OCI-LY1 (cell line): ENCODE measurements around the gene HMCN2.

ENCODE experiments used
- H2AFZ ChIP-seq: fragments of 200-600 bp; sonication (generic), shearing (Covaris generic); 2 replicates; pipeline ENCODE4 v1.6.0; 2014; ENCODE audit warnings: antibody characterized with exemption, mild to moderate bottlenecking, low read length
- H3F3A ChIP-seq: fragments of 200-600 bp; sonication (generic), shearing (Covaris generic); 2 replicates; pipeline ENCODE4 v1.6.0; 2014; ENCODE audit warnings: mild to moderate bottlenecking, antibody characterized with exemption, low read length, moderate library complexity; ENCODE audit not compliant: insufficient read depth
- H3K27ac ChIP-seq: fragments of 200-600 bp; sonication (generic); 2 replicates; pipeline ENCODE4 v1.5.1; 2014; ENCODE audit warnings: low read length, mixed run types, mild to moderate bottlenecking, low read depth; ENCODE audit not compliant: poor library complexity, severe bottlenecking
- H3K27me3 ChIP-seq: fragments of 200-600 bp; sonication (generic); 2 replicates; pipeline ENCODE4 v1.6.0; 2014; ENCODE audit warnings: antibody characterized with exemption, mild to moderate bottlenecking, low read length, moderate library complexity; ENCODE audit not compliant: insufficient read depth
- H3K36me3 ChIP-seq: fragments of 200-600 bp; sonication (generic); 2 replicates; pipeline ENCODE4 v1.6.1; 2014; ENCODE audit warnings: mild to moderate bottlenecking, antibody characterized with exemption, low read length, moderate library complexity, mixed read lengths; ENCODE audit not compliant: insufficient read depth
- H3K4me1 ChIP-seq: fragments of 200-600 bp; sonication (generic); 2 replicates; pipeline ENCODE4 v1.5.1; 2014; ENCODE audit warnings: mild to moderate bottlenecking, low read length, moderate library complexity; ENCODE audit not compliant: insufficient read depth, severe bottlenecking
- H3K4me2 ChIP-seq: fragments of 200-600 bp; sonication (generic), shearing (Covaris generic); 2 replicates; pipeline ENCODE4 v1.6.1; 2014; ENCODE audit warnings: low read length
- H3K4me3 ChIP-seq: fragments of 200-600 bp; sonication (generic); 2 replicates; pipeline ENCODE4 v1.5.1; 2014; ENCODE audit warnings: low read length, low read depth, mild to moderate bottlenecking, mixed read lengths; ENCODE audit not compliant: poor library complexity, severe bottlenecking
- H3K79me2 ChIP-seq: fragments of 200-600 bp; shearing (Covaris generic); 2 replicates; pipeline ENCODE4 v1.6.1; 2016; ENCODE audit warnings: mixed run types, low read length, mixed read lengths; ENCODE audit not compliant: insufficient read depth
- H3K9ac ChIP-seq: fragments of 200-600 bp; sonication (generic), shearing (Covaris generic); 2 replicates; pipeline ENCODE4 v1.6.1; 2014; ENCODE audit warnings: mild to moderate bottlenecking, low read length, mixed read lengths
- H3K9me2 ChIP-seq: fragments of 200-600 bp; sonication (generic), shearing (Covaris generic); 2 replicates; pipeline ENCODE4 v1.6.1; 2014; ENCODE audit warnings: low read depth, mild to moderate bottlenecking, low read length, mixed read lengths
- H3K9me3 ChIP-seq: fragments of 200-600 bp; shearing (Covaris generic); 2 replicates; pipeline ENCODE4 v1.6.1; 2014; ENCODE audit warnings: low read length, mixed read lengths
- H4K20me1 ChIP-seq: fragments of 200-600 bp; sonication (generic), shearing (Covaris generic); 2 replicates; pipeline ENCODE4 v1.6.0; 2016; ENCODE audit warnings: mild to moderate bottlenecking, low read length; ENCODE audit not compliant: insufficient read depth
- CTCF ChIP-seq: fragments of 200-600 bp; sonication (generic), shearing (Covaris generic); IDR thresholded peaks from 2 replicates; pipeline ENCODE4 v1.5.1; 2017; ENCODE audit warnings: mild to moderate bottlenecking, antibody characterized with exemption, low read length, moderate library complexity, mixed read lengths
- EZH2 ChIP-seq: fragments of 200-600 bp; sonication (generic), shearing (Covaris generic); IDR thresholded peaks from 2 replicates; pipeline ENCODE4 v1.8.0; 2017; ENCODE audit warnings: borderline replicate concordance, mixed run types, mild to moderate bottlenecking, antibody characterized with exemption, low read length, moderate library complexity, mixed read lengths

The HMCN2 gene

GRCh38 chr9:130330202-130330862 is 64.8 kb downstream of the HMCN2 start:
- no peak overlapping the region for H2AFZ ChIP-seq
- H3F3A ChIP-seq, result no peaks in the 10 kb centered on the region
- H3K9ac ChIP-seq, result no peak overlapping the region
- TF ChIP-seq EZH2 (no peak), CTCF (no peak)
- H3K4me3 ChIP-seq, result no peak overlapping the region
- H3K36me3 ChIP-seq, result no peaks in the 10 kb centered on the region
- no peaks in the 10 kb centered on the region for H3K9me3 ChIP-seq
- H4K20me1 ChIP-seq, result no peaks in the 10 kb centered on the region
- H3K27me3 ChIP-seq, result peaks cover 5% of the 10 kb centered on the region; the same call in 1 of the 2 replicates
- no peaks in the 10 kb centered on the region for H3K4me1 ChIP-seq
- no peak overlapping the region for H3K4me2 ChIP-seq
- no peaks in the 10 kb centered on the region for H3K79me2 ChIP-seq
- H3K9me2 ChIP-seq, result no peaks in the 10 kb centered on the region
- H3K27ac ChIP-seq, result no peak overlapping the region

GRCh38 chr9:130331061-130331460 is 65.5 kb downstream of the HMCN2 start:
- Histone ChIP-seq H3K4me1 (no peaks in the 10 kb centered on the region), H3K4me3 (no peak overlapping the region), H3F3A (no peaks in the 10 kb centered on the region), H3K9me2 (no peaks in the 10 kb centered on the region), H4K20me1 (no peaks in the 10 kb centered on the region), H3K27ac (no peak overlapping the region), H3K36me3 (no peaks in the 10 kb centered on the region), H3K9ac (no peak overlapping the region), H3K27me3 (peaks cover 4% of the 10 kb centered on the region; the same call in 1 of the 2 replicates), H3K4me2 (no peak overlapping the region), H2AFZ (no peak overlapping the region), H3K9me3 (no peaks in the 10 kb centered on the region), H3K79me2 (no peaks in the 10 kb centered on the region)
- no peak for TF ChIP-seq CTCF
- no peak for TF ChIP-seq EZH2

GRCh38 chr9:130331573-130331972 is 66.0 kb downstream of the HMCN2 start:
- H3K36me3 ChIP-seq, result no peaks in the 10 kb centered on the region
- no peak overlapping the region for H3K4me2 ChIP-seq
- no peaks in the 10 kb centered on the region for H3K79me2 ChIP-seq
- H2AFZ ChIP-seq, result no peak overlapping the region
- H3K27me3 ChIP-seq, result peaks cover 3% of the 10 kb centered on the region; the same call in 1 of the 2 replicates
- no peaks in the 10 kb centered on the region for H3K9me2 ChIP-seq
- H3K4me1 ChIP-seq, result no peaks in the 10 kb centered on the region
- no peaks in the 10 kb centered on the region for H3F3A ChIP-seq
- no peaks in the 10 kb centered on the region for H4K20me1 ChIP-seq
- no peaks in the 10 kb centered on the region for H3K9me3 ChIP-seq
- TF ChIP-seq CTCF (no peak), EZH2 (no peak)
- H3K27ac ChIP-seq, result no peak overlapping the region
- H3K4me3 ChIP-seq, result no peak overlapping the region
- no peak overlapping the region for H3K9ac ChIP-seq
